T-cell (primary cell): Measurements from ENCODE around the gene SCAMP1. TPM values are rescaled to one million over a fixed set of nuclear protein-coding genes. Genes with fewer than 3 reads are reported as not detected.

Experiments used
- ATAC-seq, 4 experiments: fragments of 200-7000 bp in 3 of 4; fragments of 150-1000 bp in 1 of 4; cut with Tn5 transposase; replicated peaks in 1 of 4; 1 replicate in 3 of 4; 2 replicates in 1 of 4; pipeline ENCODE4 v1.10.0; 2021; ENCODE audit warnings: moderate library complexity in 3 of 4, mild to moderate bottlenecking in 2 of 4, moderate number of reproducible peaks in 1 of 4
- CTCF ChIA-PET, 2 donors: fragments of 300-600 bp; sonication (Branson Sonifier 250); formaldehyde crosslinking; loops; one replicate each; lab custom pipeline; 2022; ENCODE audit warnings: antibody characterized with exemption in 2 of 2; lab: Charles Lee
- POLR2A ChIA-PET, 2 donors: fragments of 300-600 bp; sonication (Branson Sonifier 250); formaldehyde crosslinking; loops; one replicate each; lab custom pipeline; 2022; ENCODE audit warnings: antibody characterized with exemption in 2 of 2; lab: Charles Lee
- DNase-seq, 35 experiments: peaks; one replicate each; pipeline versions ENCODE4 v3.0.0 to v3.0.0-alpha.2; 2013 to 2023
- H3K27ac ChIP-seq: one replicate; pipeline ENCODE4 v1.5.1; 2013; ENCODE audit warnings: low read length
- H3K27me3 ChIP-seq, 2 experiments: replicated peaks in 1 of 2; 1 replicate in 1 of 2; 2 replicates in 1 of 2; pipeline versions ENCODE4 v1.6.1 to v1.7.0; 2013; ENCODE audit warnings: low read length in 1 of 2, mixed read lengths in 1 of 2; ENCODE audit not compliant: control insufficient read depth in 2 of 2, insufficient read depth in 2 of 2; ENCODE audit errors: extremely low read depth in 1 of 2
- H3K36me3 ChIP-seq, 2 donors: 1 replicate in 1 of 2; 2 replicates in 1 of 2; pipeline versions ENCODE4 v1.6.1 to v1.7.0; 2013; ENCODE audit warnings: low read length in 1 of 2; ENCODE audit not compliant: control insufficient read depth in 2 of 2, insufficient read depth in 1 of 2; ENCODE audit errors: extremely low read depth in 1 of 2
- H3K4me1 ChIP-seq, 2 experiments: 1 replicate in 1 of 2; 2 replicates in 1 of 2; pipeline versions ENCODE4 v1.6.1 to v1.7.0; 2013; ENCODE audit warnings: low read length in 2 of 2, mixed read lengths in 1 of 2; ENCODE audit not compliant: insufficient read depth in 2 of 2, control insufficient read depth in 1 of 2; ENCODE audit errors: extremely low read depth in 1 of 2
- H3K4me3 ChIP-seq, 2 donors: 1 replicate in 1 of 2; 2 replicates in 1 of 2; pipeline versions ENCODE4 v1.5.1 to v1.7.0; 2013; ENCODE audit warnings: mild to moderate bottlenecking in 2 of 2, low read length in 1 of 2, moderate library complexity in 1 of 2; ENCODE audit not compliant: control insufficient read depth in 1 of 2; ENCODE audit errors: extremely low read depth in 1 of 2
- H3K9me3 ChIP-seq: 2 replicates; pipeline ENCODE4 v1.7.0; 2013
- H3K27ac Mint-ChIP-seq, 2 donors: one replicate each; pipeline ENCODE4 v1.8.0; 2020 to 2021; ENCODE audit warnings: mild to moderate bottlenecking in 2 of 2, mixed read lengths in 2 of 2
- H3K27me3 Mint-ChIP-seq, 2 donors: one replicate each; pipeline ENCODE4 v1.8.0; 2021 to 2022; ENCODE audit warnings: mixed read lengths in 2 of 2
- H3K36me3 Mint-ChIP-seq: one replicate; pipeline ENCODE4 v1.8.0; 2021; ENCODE audit warnings: mixed read lengths
- H3K4me1 Mint-ChIP-seq, 3 donors: one replicate each; pipeline ENCODE4 v1.8.0; 2020 to 2022; ENCODE audit warnings: mixed read lengths in 3 of 3, mild to moderate bottlenecking in 1 of 3
- H3K4me3 Mint-ChIP-seq, 3 donors: one replicate each; pipeline ENCODE4 v1.8.0; 2020 to 2022; ENCODE audit warnings: mild to moderate bottlenecking in 3 of 3, mixed read lengths in 3 of 3, moderate library complexity in 3 of 3
- H3K9me3 Mint-ChIP-seq, 3 donors: one replicate each; pipeline ENCODE4 v1.8.0; 2020 to 2022; ENCODE audit warnings: mixed read lengths in 3 of 3
- WGBS: methylation state at CpG from one replicate; pipeline ENCODE4 v1.1.5; 2013; ENCODE audit warnings: missing lambda C conversion rate; ENCODE audit not compliant: insufficient coverage; 5-methylcytosine and 5-hydroxymethylcytosine counted together
- total RNA-seq, 35 experiments: library from RNA in 6 of 35; stranded (reverse) in 6 of 35; fragments of 120-200 nt in 1 of 35; gene quantifications; one replicate each; pipeline versions ENCODE4 v1.2.1 to v1.2.4 and lab custom pipeline; 2013 to 2026

The SCAMP1 gene
- total RNA-seq, 5 donors from 2014 or later (not counting 1 experiment from before 2014, with no cell fraction given), result 20.6 to 28.3 (median 22.2) TPM

DNA sequence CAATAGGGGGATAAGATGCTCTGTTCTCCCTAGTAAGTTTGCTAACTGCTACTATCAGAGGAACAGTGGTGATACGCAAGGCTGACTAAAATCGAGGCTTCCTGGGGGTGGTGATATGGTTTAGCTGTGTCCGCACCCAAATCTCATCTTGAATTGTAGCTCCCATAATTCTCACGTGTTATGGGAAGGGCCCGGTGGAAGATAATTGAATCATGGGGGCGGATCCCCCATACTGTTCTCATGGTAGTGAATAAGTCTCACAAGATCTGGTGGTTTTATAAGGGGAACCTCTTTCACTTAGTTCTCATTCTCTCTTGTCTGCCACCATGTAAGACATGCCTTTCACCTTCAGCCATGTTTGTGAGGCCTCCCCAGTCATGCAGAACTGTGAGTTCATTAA lies 153.0 kb downstream of the SCAMP1 start:
- Histone ChIP-seq H3K36me3 (no peaks in the 10 kb centered on the region), H3K4me3 (no peak overlapping the region), H3K9me3 (no peaks in the 10 kb centered on the region), H3K4me1 (peaks cover 0 to 16% of the 10 kb centered on the region in 2 experiments), H3K27ac (no peak overlapping the region), H3K27me3 (peaks cover 0 to 51% of the 10 kb centered on the region in 2 experiments)
- Mint-ChIP-seq H3K27me3 (peaks cover 59 to 60% of the 10 kb centered on the region in 2 donors), H3K4me3 (no peak overlapping the region), H3K27ac (no peak overlapping the region), H3K4me1 (peaks cover 10 to 21% (median 15%) of the 10 kb centered on the region in 3 donors), H3K36me3 (no peaks in the 10 kb centered on the region), H3K9me3 (no peaks in the 10 kb centered on the region)
- ChIA-PET CTCF (no interaction called here), POLR2A (interaction anchor here in 1 of 2 donors (0.6 kb wide), 1 partner anchor 43 kb away, joined by 11 read pairs; no protein-coding TSS in a partner anchor)
- ATAC-seq, result no peak
- WGBS, result no CpG with 5 or more reads among the region's 6 CpGs
- DNase-seq, result no peak

GRCh38 chr5:78514427-78515330 lies 154.3 kb downstream of the SCAMP1 start:
- no peak for ATAC-seq
- Mint-ChIP-seq H3K27me3 (peaks cover 54 to 58% of the 10 kb centered on the region in 2 donors), H3K27ac (no peak overlapping the region), H3K9me3 (no peaks in the 10 kb centered on the region), H3K36me3 (no peaks in the 10 kb centered on the region), H3K4me3 (no peak overlapping the region), H3K4me1 (peaks cover 2 to 11% (median 5%) of the 10 kb centered on the region in 3 donors)
- ChIA-PET POLR2A (interaction anchor here in 1 of 2 donors (0.5 kb wide), 1 partner anchor 1178 kb away, joined by 4 read pairs; no protein-coding TSS in a partner anchor), CTCF (no interaction called here)
- DNase-seq, result no peak
- Histone ChIP-seq H3K4me1 (peaks cover 0 to 8% of the 10 kb centered on the region in 2 experiments), H3K27ac (no peak overlapping the region), H3K9me3 (no peaks in the 10 kb centered on the region), H3K27me3 (peaks cover 0 to 54% of the 10 kb centered on the region in 2 experiments), H3K36me3 (no peaks in the 10 kb centered on the region), H3K4me3 (no peak overlapping the region)
- WGBS, result 81% methylated on average over 3 of the region's 8 CpGs

DNA sequence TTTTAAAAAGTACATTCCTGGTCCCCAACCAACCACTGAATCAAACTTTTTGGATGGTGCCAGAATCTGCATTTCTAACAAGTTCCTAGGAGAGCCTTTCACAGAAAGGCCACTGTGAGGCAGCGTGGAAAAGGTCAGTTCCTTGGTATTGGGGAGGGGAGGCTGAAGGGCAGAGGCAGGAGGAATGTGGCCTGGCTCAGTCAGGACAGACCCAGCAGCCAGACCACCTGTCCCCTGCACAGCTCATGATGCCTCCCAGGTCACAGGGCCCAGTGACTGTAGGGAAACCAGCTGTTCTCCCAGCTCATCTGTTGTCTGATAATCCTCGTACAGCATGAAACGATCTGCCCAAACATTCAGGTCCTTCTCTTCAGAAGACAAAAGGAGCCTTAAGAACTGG lies 155.3 kb downstream of the SCAMP1 start:
- ATAC-seq (no peak), DNase-seq (no peak)
- Histone ChIP-seq H3K4me1 (no peaks in the 10 kb centered on the region), H3K9me3 (no peaks in the 10 kb centered on the region), H3K4me3 (no peak overlapping the region), H3K27me3 (peaks cover 0 to 55% of the 10 kb centered on the region in 2 experiments), H3K27ac (no peak overlapping the region), H3K36me3 (no peaks in the 10 kb centered on the region)
- CTCF ChIA-PET, result interaction anchor here in 1 of 2 donors (0.5 kb wide), 1 partner anchor 817 kb away, joined by 4 read pairs; no protein-coding TSS in a partner anchor
- WGBS, result 60% methylated on average over 1 of the region's 3 CpGs
- Mint-ChIP-seq H3K4me3 (no peak overlapping the region), H3K27ac (no peak overlapping the region), H3K4me1 (peaks cover 0 to under 1% (median 0%) of the 10 kb centered on the region in 3 donors), H3K9me3 (no peaks in the 10 kb centered on the region), H3K36me3 (no peaks in the 10 kb centered on the region), H3K27me3 (peaks cover 60 to 63% of the 10 kb centered on the region in 2 donors)
- POLR2A ChIA-PET, result no interaction called here

DNA sequence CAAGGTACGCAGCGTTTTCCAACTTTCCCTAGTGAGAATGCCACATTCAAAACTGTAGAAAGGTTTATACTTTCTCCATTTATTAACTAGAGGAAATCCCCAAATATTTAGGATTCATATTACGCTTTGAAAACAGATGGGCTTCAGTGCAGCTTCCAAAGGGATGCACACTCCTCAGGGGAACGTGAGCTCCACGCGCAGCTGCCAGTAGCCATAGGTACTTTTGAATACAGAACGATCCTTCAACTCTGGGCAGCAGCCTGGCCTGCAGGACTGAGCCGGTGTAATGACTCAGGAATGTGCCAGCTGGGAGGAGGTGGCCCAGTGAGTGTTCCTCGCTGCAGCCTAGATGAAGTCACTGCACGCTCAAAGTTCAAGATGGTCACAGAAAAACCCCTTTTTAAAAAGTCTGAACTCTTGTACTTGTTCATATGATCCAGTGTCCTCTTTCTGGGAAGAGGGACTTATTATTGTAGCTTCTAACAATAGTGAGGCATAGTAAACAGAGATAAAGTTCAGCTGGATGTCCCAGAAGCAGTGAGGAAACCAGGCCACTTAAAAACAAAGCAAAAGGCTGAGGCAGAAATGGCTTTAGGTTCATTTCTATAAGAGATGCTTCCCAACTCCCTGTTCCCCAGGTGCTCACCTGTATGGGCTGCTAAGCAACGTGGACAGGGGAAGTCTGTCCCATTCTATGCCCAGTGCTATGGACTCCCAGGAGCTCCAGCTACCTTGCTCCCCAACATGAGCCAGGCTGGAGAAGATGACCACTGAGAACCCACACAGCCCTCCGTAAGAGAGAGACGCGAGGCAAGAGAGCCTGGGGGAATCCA lies 158.2 kb downstream of the SCAMP1 start:
- DNase-seq (no peak), ATAC-seq (no peak)
- peaks cover 56 to 64% of the 10 kb centered on the region in 2 donors for H3K27me3 Mint-ChIP-seq
- no peaks in the 10 kb centered on the region for H3K36me3 Mint-ChIP-seq
- H3K9me3 Mint-ChIP-seq, result no peaks in the 10 kb centered on the region
- POLR2A ChIA-PET, result no interaction called here
- Histone ChIP-seq H3K27me3 (peaks cover 0 to 40% of the 10 kb centered on the region in 2 experiments), H3K4me3 (no peak overlapping the region), H3K27ac (no peak overlapping the region), H3K36me3 (no peaks in the 10 kb centered on the region), H3K9me3 (no peaks in the 10 kb centered on the region), H3K4me1 (no peaks in the 10 kb centered on the region)
- H3K4me3 Mint-ChIP-seq, result no peak overlapping the region
- H3K4me1 Mint-ChIP-seq, result no peaks in the 10 kb centered on the region
- 90% methylated on average over 10 of the region's 14 CpGs for WGBS
- CTCF ChIA-PET, result no interaction called here
- H3K27ac Mint-ChIP-seq, result no peak overlapping the region

DNA sequence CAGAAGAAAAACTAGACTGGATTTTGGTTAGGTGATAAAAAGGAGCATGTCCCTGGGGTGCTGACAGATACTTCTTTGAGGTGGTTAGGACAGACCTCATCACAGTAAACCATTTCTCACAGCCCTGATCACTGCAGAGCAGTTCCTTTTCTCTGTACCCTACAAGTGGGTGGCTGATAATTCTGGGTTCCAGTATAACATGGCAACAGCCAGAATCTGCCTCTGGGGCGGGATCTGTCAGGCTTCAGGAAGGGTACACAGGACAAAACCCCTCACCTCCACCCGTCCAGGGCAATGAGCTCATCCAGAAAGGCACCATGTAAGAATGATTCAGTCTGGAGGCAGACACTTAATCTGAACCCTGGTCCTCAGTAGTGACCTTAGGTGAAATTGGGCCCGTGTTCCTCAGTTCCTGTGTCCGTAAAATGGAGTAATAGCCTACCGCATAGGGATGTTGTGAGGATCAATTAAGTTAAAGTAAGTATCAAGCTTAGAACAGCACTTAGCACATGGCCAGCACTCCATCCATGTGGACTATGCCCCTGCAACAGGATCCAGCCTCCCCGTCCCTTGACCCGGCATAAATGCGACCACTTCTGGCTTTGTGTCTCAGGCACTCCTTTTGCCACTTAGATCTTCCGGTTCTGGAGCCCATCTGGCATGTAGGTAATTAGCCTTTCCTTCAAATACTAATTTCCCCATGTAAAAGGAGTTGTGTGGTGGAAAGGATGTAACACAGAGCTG lies 159.0 kb downstream of the SCAMP1 start:
- no peak for ATAC-seq
- no peaks in the 10 kb centered on the region for H3K36me3 Mint-ChIP-seq
- H3K27me3 Mint-ChIP-seq, result peaks cover 51 to 64% of the 10 kb centered on the region in 2 donors

More for the DNA sequence above, 159.0 kb downstream of the SCAMP1 start:
- Mint-ChIP-seq H3K4me1 (no peaks in the 10 kb centered on the region), H3K4me3 (no peak overlapping the region), H3K27ac (no peak overlapping the region), H3K9me3 (no peaks in the 10 kb centered on the region)
- no peaks in the 10 kb centered on the region for H3K36me3 ChIP-seq
- POLR2A ChIA-PET, result no interaction called here
- no peak for DNase-seq
- H3K4me3 ChIP-seq, result no peak overlapping the region
- WGBS, result no CpG with 5 or more reads among the region's 9 CpGs
- H3K27me3 ChIP-seq, result peaks cover 0 to 42% of the 10 kb centered on the region in 2 experiments
- H3K9me3 ChIP-seq, result no peaks in the 10 kb centered on the region
- CTCF ChIA-PET, result no interaction called here
- H3K4me1 ChIP-seq, result no peaks in the 10 kb centered on the region
- H3K27ac ChIP-seq, result no peak overlapping the region
